Prostate gland (tissue), 2 donors: ENCODE data around the gene TRPV6.

ENCODE experiments used
- CTCF ChIP-seq, 4 experiments: fragments of 200-600 bp in 2 of 4; fragments of 450-650 bp in 2 of 4; sonication (generic) in 2 of 4; IDR thresholded peaks; 1 replicate in 3 of 4; 2 replicates in 1 of 4; pipeline ENCODE4 v1.5.1; 2016 to 2019; ENCODE audit warnings: antibody characterized with exemption in 4 of 4, mild to moderate bottlenecking in 2 of 4, moderate library complexity in 2 of 4
- POLR2A ChIP-seq: fragments of 450-650 bp; IDR thresholded peaks from one replicate; pipeline ENCODE4 v1.6.1; 2016; ENCODE audit warnings: antibody characterized with exemption, mild to moderate bottlenecking
- POLR2AphosphoS5 ChIP-seq: sonication (generic); formaldehyde crosslinking; IDR thresholded peaks from one replicate; pipeline ENCODE4 v1.6.1; 2017; ENCODE audit warnings: antibody characterized with exemption

- TF ChIP-seq CTCF (IDR thresholded peaks at IDR 0.05) = no peak
- no peak for TF ChIP-seq POLR2AphosphoS5
- no peak for TF ChIP-seq POLR2A
Measured at GRCh38 chr7:142917447-142917846, 31.9 kb upstream of the TRPV6 start.
